NCI-H2196 treated with DMSO at 0.1 percent for 48 hours (cell line): ENCODE results near the gene PPP2CA.
A peak's percentile ranks its signal among the peaks of the same experiment; 100 is the strongest.
"Not testable (repeated sequence)": the region's sequence is repeated elsewhere in the genome, so short reads cannot be mapped to it uniquely, and the experiment has no call there.

Source experiments
- DNase-seq: peaks from one replicate; lab custom pipeline; 2025; ENCODE audit not compliant: unreplicated experiment; lab: John Stamatoyannopoulos, UW

Gene PPP2CA

DNA sequence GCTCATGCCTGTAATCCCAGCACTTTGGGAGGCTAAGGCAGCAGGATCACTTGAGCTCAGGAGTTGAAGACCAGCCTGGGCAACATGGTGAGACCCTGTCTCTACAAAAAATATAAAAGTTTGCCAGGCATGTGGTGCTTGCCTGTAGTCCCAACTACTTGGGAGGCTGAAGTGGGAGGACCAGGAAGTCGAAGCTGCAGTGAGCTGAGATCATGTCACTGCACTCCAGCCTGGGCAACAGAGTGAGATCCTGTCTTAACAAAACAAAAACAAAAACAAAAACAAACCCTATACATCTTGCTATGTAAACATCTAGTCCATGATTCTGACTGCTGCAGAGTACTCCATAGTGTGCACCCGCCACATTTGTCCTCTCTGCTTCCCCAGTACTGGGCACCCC, 19.8 kb upstream of the PPP2CA start:
- no peak for DNase-seq

DNA sequence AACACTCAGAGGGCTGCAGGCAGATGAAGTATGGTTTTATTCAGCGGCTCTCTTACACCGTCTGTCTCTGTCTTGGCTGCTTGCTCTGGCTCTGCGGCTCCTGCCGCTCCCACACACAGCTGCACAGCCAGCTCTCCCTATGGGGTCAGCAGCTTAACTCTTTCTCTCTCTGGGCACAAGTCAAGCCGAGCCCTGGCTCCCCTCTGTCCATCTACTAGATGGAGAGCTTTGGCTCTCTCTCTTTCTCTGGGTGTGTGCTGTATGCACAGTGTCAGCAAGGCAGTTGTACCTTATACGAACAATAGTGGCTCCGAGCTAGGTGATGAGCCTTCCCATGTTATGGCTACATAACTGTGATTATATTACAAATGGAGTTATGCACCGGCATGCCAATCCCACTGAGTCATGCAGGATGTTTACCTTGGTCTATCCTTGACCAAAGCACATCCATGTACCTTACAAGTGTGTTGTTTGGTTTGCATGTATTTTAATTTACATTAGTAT, 19.3 kb upstream of the PPP2CA start:
- DNase-seq = no peak

DNA sequence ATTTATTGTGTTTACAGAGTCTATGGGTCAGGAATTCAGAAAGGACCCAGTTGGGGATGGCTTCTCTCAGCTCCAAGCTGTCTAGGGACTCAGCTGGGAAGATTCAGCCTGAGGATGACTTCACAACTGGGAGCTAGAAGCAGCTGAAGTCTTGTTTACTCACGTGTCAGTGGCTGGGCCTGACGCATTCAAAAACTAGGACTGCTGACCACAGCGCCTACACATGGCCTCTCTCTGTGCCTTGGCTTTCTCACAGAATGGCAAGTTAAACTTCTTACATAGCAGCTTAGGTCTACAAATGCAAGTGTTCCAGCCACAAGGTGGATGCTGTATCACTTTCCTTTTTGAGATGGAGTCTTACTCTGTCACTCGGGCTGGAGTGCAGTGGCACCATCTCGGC, 16.3 kb upstream of the PPP2CA start:
- DNase-seq = no peak

DNA sequence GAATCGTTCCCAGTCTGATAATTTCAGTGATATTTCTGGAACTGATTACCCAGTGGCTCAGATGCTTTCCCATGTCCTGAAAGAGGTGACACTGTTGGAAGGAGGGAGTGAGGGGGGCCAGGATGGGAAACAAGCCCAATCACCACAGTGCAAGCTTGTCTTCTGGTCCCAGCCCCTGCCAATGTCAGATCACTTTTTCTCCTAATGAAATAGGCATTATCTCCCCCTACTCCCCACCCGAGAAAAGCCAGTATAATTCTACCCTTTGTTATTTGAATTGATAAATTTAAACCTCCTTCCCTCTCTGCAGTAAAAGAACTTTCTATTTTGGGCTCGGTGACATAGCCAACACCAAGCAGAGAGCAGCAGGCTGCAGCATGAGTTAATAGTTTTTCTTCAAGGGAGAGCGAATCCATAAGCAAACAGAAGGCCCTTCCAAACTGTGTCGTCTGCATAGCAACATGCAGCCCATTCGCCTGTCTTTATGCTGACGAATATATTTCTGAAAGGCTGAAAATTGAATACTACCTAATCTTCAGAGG, 14.6 kb upstream of the PPP2CA start:
- peak; percentile 19 for DNase-seq

DNA sequence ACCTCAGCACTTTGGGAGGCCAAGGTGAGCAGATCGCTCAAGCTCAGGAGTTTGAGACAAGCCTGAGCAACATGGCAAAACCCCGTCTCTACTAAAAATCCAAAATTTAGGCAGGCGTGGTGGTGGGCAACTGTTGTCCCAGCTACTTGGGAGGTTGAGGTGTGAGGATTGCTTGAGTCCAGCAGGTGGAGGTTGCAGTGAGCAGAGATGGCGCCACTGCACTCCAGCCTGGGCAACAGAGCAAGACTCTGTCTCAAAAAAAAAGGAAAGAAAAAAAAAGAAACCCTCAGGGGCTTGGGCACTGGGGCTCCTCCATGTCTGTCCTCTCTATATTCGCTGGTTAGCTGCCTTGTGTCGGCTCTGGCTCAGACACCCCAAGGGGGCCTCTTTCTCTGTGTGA, 10.9 kb upstream of the PPP2CA start:
- DNase-seq = no peak

DNA sequence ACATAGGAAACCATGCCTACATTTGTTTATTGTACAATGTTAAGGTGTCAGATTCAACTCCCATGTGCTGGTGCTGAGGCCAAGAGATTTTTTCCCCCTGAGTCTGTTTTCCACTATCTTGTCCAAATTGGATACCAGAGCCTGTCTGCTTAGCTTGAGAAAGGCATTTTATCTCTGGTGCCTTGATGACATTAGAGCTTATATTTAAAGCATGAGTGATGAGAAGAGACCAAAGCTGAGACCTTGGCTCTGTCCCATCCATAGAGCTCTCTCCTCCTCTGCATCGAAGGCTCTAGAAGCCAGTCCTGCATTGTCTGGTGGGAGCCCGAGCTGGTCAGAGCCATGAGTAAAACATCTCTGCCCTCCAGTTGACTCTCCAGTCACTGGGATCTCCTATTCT, 10.4 kb upstream of the PPP2CA start:
- no peak for DNase-seq

DNA sequence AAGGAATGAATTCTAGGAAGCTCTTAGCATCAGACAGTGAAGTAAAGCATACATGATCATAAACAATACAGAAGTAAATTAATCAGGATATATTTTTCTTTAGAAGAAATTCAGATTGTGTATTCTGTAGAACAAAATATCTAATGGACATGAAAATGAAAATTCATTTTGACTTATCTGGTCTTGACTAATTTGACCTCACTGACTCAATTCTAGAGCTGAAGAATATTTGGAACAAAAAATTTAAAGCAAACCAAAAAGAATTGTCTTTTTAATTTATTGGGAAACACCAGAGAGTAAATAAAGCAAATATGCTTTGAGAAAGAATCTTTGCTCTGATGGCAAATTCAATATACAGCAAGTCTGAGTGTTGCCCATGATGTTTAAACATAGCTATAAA, 2.8 kb upstream of the PPP2CA start:
- DNase-seq = no peak

DNA sequence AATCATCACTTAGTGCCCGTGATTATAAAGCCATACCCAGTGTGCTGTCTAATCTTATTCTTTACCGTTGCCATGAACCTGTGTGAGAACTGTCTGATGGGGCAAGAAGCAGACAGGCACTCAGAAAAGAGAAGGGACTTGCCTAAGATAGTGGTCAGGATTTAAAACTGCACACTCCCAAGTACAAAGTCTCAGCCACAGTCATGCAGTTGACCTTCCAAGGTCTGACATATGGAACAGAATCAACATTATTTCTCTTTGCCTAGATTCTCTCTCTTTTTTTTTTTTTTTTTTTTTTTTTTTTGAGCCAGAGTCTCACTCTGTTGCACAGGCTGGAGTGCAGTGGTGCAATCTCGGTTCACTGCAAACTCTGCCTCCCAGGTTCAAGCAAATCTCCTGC, 1.9 kb upstream of the PPP2CA start:
- DNase-seq = no peak

DNA sequence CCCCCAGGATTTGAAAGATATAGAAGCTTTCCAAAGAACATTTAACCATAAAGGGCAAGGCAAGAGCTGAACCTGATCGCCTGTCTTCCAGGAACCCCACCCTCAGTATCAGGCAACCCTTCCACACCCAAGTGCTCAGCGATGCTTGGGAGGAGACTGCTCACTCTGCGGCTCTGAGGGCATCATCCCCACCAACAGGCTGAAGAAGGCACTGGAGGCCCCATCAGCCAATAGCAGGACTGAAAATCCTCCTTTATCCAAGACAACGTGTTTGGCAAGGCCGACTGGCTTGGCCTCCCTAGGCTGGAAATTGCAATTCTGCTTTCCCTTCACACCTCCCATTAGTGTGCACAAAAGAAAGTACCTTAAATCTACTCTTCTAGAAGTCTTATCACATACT, 1.4 kb upstream of the PPP2CA start:
- DNase-seq = peak; percentile 47

DNA sequence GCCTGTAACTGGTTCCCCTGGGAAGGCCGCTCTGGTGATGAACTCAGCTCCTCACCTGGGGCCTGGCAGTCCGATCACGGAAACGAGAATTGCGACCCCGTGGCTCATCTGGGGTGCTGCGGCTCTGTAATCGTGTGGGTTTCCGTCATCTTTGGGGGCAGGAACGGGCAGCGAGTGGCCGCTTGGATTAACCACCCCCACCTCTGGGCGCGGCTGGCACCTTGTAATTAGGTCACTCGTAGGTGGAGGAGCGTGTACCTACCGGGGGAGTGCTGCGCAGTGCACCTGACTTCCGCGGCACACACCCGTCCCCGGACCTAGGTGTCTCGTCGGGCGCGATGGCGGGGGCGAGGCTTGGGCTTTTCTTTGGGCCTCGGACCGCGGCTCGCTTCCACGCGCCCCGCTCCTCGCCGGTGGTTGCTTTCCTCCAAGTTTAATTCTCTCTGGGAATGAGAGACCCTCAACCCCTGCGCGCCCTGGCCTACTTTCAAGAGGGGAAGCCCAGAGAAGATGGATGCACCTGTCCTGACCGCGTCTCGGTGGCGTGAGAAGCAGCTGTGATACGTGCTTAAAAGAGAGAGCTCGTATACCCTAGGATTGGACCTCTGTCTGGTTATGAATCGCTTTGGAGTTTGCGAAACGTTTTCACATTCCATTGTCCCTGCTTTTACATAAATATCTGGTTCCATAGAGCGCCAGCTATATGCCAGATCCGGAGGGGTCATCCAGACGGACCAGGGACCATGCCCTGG, 744 bp upstream of the PPP2CA start:
- DNase-seq = peak; percentile 92

DNA sequence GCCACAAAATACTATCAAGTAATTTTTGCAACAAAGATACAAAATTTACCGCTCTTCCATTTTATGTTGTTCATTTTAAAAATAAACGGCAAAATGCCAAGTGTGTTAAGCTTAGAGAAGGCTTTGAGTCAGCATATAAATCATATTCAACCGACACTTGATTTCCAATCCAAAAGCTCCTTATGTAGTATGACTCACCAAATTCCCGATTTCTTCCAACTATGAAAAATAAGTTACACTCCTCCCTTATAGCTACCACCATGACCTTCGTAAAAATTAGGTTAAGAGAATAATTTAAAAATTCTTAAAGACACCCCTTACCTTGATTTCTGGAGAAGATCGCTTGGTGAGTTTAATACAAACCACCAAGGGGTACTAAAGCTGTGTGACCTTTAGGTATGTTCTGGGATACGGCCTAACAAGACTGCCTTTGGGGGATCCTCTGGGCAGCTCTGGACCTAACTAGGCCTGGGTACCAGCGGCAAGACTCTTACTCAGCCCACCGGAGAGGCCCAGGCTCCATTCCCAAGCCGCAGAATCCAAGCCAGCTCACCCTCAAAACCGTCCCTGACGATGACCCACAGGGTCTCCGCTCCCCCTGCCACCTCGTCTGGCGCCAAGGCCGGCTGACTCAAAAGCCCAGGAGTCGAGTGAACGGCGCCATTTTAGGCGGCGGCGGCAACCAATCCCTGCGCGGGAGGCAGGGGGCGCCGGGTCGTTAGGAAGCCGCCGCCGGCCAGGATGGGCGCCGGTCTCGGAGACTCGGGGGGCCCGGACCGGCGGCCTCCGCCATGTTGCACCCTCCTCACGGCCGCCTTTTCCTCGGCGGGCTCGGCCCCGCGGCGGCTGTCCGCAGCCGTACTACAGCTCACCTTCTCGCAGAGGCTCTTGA, 739 bp downstream of the PPP2CA start:
- peak; percentile 17 for DNase-seq

DNA sequence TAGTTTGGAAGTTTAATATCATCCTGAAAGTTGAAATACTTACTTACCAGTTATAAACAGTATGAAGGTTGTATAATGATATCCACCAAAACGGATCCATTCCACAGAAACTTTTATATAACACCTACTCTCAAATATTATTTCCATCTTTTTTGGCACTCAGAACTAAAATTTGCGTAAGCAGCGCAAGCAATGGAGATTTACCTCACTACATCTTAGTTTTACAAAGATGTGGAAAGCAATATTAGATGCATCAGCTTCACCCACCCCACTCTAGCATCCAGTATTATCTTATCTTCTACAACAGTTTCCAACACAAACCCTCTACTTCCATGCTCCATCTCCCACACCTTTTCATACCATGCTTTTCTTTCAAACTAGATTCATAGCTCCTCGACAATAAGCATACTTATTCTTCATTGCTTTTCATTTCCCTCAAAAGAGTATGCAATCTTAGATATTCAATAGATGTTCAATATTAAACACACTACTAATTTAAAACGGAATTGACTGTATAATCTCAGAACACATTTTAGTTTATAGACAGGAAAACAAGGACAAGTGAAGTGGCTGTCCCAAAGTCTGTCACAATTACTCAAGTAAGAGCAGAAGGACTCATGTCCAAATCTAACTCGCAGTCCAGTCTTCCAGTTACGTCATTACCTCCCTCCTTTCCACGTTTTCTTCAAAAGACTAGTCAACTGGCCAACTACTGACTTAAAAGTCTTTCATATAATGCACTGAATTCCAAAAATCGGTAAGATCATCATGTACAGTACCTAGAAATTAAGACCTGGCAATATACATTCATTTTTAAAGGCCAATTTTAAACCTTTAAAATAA, 2.2 kb downstream of the PPP2CA start:
- no peak for DNase-seq

DNA sequence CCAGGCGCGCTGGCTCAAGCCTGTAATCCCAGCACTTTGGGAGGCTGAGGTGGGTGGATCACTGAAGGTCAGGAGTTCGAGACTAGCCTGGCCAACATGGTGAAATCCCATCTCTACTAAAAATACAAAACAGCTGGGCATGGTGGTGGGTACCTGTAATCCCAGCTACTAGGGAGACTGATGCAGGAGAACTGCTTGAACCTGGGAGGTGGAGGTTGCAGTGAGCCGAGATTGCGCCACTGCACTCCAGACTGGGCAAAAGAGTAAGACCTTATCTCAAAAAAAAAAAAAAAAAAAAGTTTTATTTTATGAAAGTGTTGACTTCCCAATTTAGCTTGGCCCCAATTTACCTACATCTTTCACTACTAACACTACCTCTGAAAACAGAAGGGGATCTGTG, 4.2 kb downstream of the PPP2CA start:
- not testable (repeated sequence) for DNase-seq

DNA sequence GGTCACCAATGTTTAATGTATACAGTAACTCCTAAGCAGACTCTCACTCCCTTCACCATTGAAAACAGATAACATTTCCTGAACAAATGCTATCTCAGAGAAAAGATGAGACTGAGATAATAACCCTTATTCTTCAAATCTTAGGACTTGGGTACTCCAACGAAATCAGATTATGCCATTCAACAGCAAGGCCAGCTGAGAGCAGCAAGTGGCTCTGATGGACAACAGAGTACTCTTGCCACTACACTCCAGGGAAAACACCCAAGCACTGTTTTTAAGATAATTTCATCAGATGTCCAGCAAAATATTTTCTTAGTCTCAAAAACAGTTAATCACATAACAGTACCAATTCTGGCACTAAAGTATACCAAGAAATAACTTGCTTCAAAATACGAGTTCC, 10.1 kb downstream of the PPP2CA start:
- DNase-seq = no peak

DNA sequence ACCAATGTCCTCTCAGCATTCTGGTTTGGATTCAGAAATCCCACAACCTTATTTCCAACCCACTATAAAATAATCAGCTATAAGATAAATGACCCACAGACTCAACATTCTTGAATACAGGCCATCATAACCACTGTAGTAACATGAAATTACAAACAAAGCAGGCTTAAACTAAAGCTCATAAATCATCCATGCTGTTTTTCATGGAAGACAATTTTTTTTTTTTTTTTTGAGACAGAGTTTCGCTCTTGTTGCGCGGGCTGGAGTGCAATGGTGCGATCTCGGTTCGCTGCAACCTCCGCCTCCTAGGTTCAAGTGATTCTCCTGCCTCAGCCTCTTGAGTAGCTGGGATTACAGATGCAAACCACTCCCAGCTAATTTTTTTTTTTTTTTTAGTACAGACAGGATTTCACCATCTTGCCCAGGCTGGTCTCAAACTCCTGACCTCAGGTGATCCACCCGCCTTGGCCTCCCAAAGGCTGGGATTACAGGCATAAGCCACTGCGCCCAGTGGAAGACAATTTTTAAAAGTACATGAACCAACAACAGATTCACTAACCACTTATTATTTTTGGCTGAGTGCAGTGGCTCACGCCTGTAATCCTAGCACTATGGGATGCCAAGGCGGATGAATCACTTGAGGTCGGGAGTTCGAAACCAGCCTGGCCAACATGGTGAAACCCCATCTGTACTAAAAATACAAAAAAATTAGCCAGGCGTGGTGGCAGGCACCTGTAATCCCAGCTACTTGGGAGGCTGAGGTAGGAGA, 14.4 kb downstream of the PPP2CA start:
- not testable (repeated sequence) for DNase-seq

DNA sequence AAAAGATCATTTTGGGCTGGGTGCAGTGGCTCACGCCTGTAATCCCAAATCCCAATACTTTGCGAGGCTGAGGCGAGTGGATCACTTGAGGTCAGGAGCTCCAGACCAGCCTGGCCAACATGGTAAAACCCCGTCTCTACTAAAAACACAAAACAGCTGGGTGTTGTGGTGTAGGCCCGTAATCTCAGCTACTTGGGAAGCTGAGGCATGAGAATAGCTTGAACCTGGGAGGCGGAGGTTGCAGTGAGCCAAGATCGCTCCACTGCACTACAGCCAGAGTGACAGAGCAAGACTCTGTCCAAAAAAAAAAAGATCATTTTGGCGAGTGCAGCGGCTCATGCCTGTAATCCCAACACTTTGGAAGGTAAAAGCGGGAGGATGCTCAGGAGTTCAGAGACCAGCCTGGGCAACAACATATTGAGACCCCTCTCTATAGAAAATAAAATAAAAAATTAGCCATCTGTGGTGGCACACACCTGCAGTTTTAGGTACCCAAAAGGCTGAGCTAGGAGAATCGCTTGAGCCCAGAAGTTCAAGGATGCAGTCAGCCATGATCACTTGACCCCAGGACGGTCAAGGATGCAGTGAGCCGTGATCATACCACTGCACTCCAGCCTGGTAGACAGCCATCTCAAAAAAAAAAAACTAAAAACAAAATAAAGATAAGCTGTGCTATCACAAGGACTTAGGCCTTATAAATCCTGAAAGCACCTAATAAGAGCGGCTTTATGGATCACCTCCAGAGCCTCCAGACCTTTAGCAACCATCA, 16.2 kb downstream of the PPP2CA start:
- no peak for DNase-seq

DNA sequence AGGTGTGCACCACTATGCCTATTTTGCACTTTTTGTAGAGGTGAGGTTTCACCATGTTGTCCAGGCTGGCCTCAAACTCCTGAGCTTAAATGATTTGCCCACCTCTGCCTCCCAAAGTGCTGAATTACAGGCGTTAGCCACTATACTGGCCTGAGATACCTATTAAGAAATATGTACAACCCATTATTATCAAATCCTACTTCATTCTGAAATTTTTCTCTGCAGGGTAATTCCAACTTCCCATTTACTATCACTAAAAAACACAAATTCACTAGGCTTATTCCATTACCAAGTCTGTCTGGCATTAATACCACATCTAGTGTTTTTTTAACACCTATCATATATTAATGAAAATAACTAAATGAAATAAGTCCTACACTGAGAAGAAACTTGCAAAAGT, 18.2 kb downstream of the PPP2CA start:
- no peak for DNase-seq

DNA sequence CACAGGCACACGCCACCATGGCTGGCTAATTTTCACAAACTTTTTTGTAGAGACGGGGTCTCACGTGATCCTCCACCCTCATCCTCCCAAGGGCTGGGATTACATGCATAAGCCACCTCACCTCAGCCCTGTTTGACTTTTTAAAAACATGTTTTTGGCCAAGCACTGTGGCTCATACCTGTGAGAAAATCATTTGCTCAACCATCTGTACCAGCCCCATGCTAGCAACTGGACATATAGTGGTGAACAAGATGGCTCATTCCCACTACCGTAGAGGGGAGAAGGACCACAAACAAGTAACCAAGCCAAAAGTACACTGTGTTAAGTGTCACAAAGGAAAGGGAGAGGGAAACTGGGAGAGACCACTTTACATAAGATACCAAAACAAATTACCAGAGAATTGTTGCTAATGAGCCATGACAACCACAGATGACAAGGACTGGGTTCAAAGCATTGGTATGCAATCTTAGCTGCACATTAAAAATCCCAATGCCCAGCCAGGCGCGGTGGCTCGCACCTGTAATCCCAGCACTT, 19.2 kb downstream of the PPP2CA start:
- DNase-seq = no peak

DNA sequence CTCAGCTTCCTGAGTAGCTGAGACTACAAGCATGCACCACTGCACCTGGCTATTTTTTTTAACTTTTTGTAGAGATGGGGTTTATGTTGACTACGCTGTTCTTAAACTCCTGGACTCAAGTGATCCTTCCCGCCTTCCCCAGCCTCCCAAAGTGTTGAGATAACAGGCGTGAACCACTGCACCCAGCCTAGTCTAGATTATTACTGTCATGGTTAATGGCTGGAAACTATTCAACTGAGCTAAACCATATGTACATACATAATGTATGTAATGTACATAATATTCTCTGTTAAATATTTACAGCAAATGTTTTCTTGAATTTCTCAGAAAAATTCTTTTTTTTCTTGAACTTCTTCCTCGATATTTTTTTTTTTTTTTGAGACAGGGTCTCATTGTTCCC, 21.3 kb downstream of the PPP2CA start:
- DNase-seq = no peak
